ENCODE measurements around the gene ZNF710.

- TF ChIP-seq CTCF (IDR thresholded peaks at IDR 0.05; ENCODE audit: insufficient read depth, low read length) (no peak), POLR2AphosphoS5 (IDR thresholded peaks at IDR 0.05; ENCODE audit: low read depth) (no peak)
Observed at GRCh38 chr15:90033006-90033405, 31.9 kb downstream of the ZNF710 start.

All from HL-60 (cell line).